SK-N-SH (cell line): Measurements from ENCODE around the gene NCAM1. TPM values are rescaled to one million over a fixed set of nuclear protein-coding genes. Genes with fewer than 3 reads are reported as not detected.
"Not testable (repeated sequence)": the region's sequence is repeated elsewhere in the genome, so short reads cannot be mapped to it uniquely, and the experiment has no call there.

Experiments used
- CTCF ChIA-PET: fragments of 300-600, 350-600 bp; formaldehyde crosslinking; extraction: SDS; loops from one replicate; lab custom pipeline; 2021; lab: Yijun Ruan, JAX
- POLR2A ChIA-PET: fragments of 350-600 bp; sonication (Branson Sonifier 250); formaldehyde crosslinking; extraction: SDS; loops from one replicate; lab custom pipeline; 2020; ENCODE audit warnings: antibody characterized with exemption, inconsistent platforms; lab: Yijun Ruan, JAX
- DNase-seq: peaks from one replicate; pipeline ENCODE4 v3.0.0; 2012
- H2AFZ ChIP-seq: fragments of 200-600 bp; sonication (generic); 2 replicates; pipeline ENCODE4 v1.8.1; 2016; ENCODE audit warnings: antibody characterized with exemption, mild to moderate bottlenecking, low read depth
- H3F3A ChIP-seq: fragments of 200-600 bp; sonication (generic); replicated peaks from 2 replicates; pipeline ENCODE3; 2016; ENCODE audit warnings: antibody characterized with exemption, mild to moderate bottlenecking; ENCODE audit not compliant: insufficient read depth
- H3K27ac ChIP-seq, 2 experiments: fragments of 200-500 bp in 1 of 2; fragments of 200-600 bp in 1 of 2; sonication (Bioruptor generic) in 1 of 2; sonication (generic), shearing (Covaris generic) in 1 of 2; 2 replicates each; pipeline versions ENCODE4 v1.5.1 to v1.6.1; 2014 to 2016; ENCODE audit warnings: low read depth in 2 of 2, inconsistent platforms in 1 of 2, low read length in 1 of 2, mild to moderate bottlenecking in 1 of 2, mixed read lengths in 1 of 2
- H3K27me3 ChIP-seq: fragments of 200-600 bp; sonication (generic), shearing (Covaris generic); 2 replicates; pipeline ENCODE4 v1.6.1; 2016; ENCODE audit warnings: mixed run types; ENCODE audit not compliant: insufficient read depth
- H3K36me3 ChIP-seq, 2 experiments: fragments of 200-500 bp in 1 of 2; fragments of 200-600 bp in 1 of 2; sonication (Bioruptor generic) in 1 of 2; sonication (generic) in 1 of 2; replicated peaks in 1 of 2; 2 replicates each; pipeline versions ENCODE3 to v1.5.1; 2014 to 2016; ENCODE audit warnings: low read length in 1 of 2, mild to moderate bottlenecking in 1 of 2; ENCODE audit not compliant: insufficient read depth in 2 of 2, control insufficient read depth in 1 of 2
- H3K4me1 ChIP-seq, 2 experiments: fragments of 200-500 bp in 1 of 2; fragments of 200-600 bp in 1 of 2; sonication (Bioruptor generic) in 1 of 2; sonication (generic), shearing (Covaris generic) in 1 of 2; 2 replicates each; pipeline versions ENCODE4 v1.5.1 to v1.6.1; 2014 to 2016; ENCODE audit warnings: low read depth in 1 of 2, low read length in 1 of 2, mixed run types in 1 of 2; ENCODE audit not compliant: insufficient read depth in 2 of 2, control insufficient read depth in 1 of 2
- H3K4me2 ChIP-seq: fragments of 200-600 bp; sonication (generic), shearing (Covaris generic); 2 replicates; pipeline ENCODE4 v1.6.1; 2017; ENCODE audit warnings: mixed run types
- H3K4me3 ChIP-seq, 2 experiments: fragments of 200-500 bp in 1 of 2; fragments of 200-600 bp in 1 of 2; sonication (Bioruptor generic) in 1 of 2; sonication (generic), shearing (Covaris generic) in 1 of 2; 2 replicates each; pipeline versions ENCODE4 v1.5.1 to v1.8.1; 2014 to 2016; ENCODE audit warnings: low read depth in 2 of 2, inconsistent platforms in 1 of 2, low read length in 1 of 2, mild to moderate bottlenecking in 1 of 2, mixed read lengths in 1 of 2, moderate library complexity in 1 of 2
- H3K79me2 ChIP-seq: fragments of 200-600 bp; sonication (generic); 2 replicates; pipeline ENCODE4 v1.8.1; 2017; ENCODE audit warnings: mild to moderate bottlenecking; ENCODE audit not compliant: insufficient read depth
- H3K9ac ChIP-seq: fragments of 200-600 bp; sonication (generic); 2 replicates; pipeline ENCODE4 v1.6.1; 2017; ENCODE audit warnings: mixed run types
- H3K9me2 ChIP-seq: fragments of 200-600 bp; sonication (generic); 2 replicates; pipeline ENCODE4 v1.6.1; 2017; ENCODE audit warnings: mixed run types
- H3K9me3 ChIP-seq: fragments of 200-600 bp; sonication (generic); 2 replicates; pipeline ENCODE4 v1.6.1; 2017; ENCODE audit warnings: mixed run types, mild to moderate bottlenecking, moderate library complexity
- H4K20me1 ChIP-seq: fragments of 200-600 bp; sonication (generic); 2 replicates; pipeline ENCODE4 v1.6.1; 2017; ENCODE audit warnings: mild to moderate bottlenecking, mixed run types; ENCODE audit not compliant: insufficient read depth
- CHD2 ChIP-seq: fragments of 150-350 bp; IDR thresholded peaks from 2 replicates; pipeline ENCODE4 v1.6.1; 2018; ENCODE audit warnings: low read length; ENCODE audit not compliant: partially characterized antibody
- ELF1 ChIP-seq: IDR thresholded peaks from 2 replicates; pipeline ENCODE4 v1.4.0; 2012
- EP300 ChIP-seq, 2 experiments: IDR thresholded peaks; 2 replicates each; pipeline versions ENCODE4 v1.4.0 to v1.6.1; 2012; ENCODE audit warnings: borderline replicate concordance in 1 of 2, low read depth in 1 of 2, low read length in 1 of 2
- FOSL2 ChIP-seq: IDR thresholded peaks from 2 replicates; pipeline ENCODE4 v1.4.0; 2012; ENCODE audit warnings: low read depth, mild to moderate bottlenecking, moderate library complexity, borderline replicate concordance
- FOXJ3 ChIP-seq: sonication (generic); formaldehyde crosslinking; IDR thresholded peaks from 2 replicates; pipeline ENCODE4 v1.5.1; 2020; ENCODE audit warnings: mild to moderate bottlenecking, missing genetic modification reagents
- FOXM1 ChIP-seq: IDR thresholded peaks from 2 replicates; pipeline ENCODE4 v1.4.0; 2012; ENCODE audit warnings: low read depth, mild to moderate bottlenecking
- JUND ChIP-seq: IDR thresholded peaks from 2 replicates; pipeline ENCODE4 v1.4.0; 2012
- MEF2A ChIP-seq: IDR thresholded peaks from 2 replicates; pipeline ENCODE4 v1.4.0; 2012; ENCODE audit warnings: low read depth, borderline replicate concordance
- NFIC ChIP-seq: IDR thresholded peaks from 2 replicates; pipeline ENCODE4 v1.4.0; 2012; ENCODE audit warnings: borderline replicate concordance
- NRF1 ChIP-seq: IDR thresholded peaks from 2 replicates; pipeline ENCODE4 v1.6.1; 2012; ENCODE audit warnings: low read depth, mild to moderate bottlenecking, low read length
- PBX3 ChIP-seq: IDR thresholded peaks from 2 replicates; pipeline ENCODE4; 2012
- POLR2AphosphoS5 ChIP-seq: IDR thresholded peaks from 2 replicates; pipeline ENCODE4 v1.6.1; 2012; ENCODE audit warnings: low read depth, low read length
- RAD21 ChIP-seq: IDR thresholded peaks from 2 replicates; pipeline ENCODE4 v1.6.1; 2012; ENCODE audit warnings: mild to moderate bottlenecking, low read length
- RCOR1 ChIP-seq: fragments of 150-350 bp; IDR thresholded peaks from 2 replicates; pipeline ENCODE4 v1.6.1; 2017; ENCODE audit warnings: antibody characterized with exemption, low read length
- REST ChIP-seq: IDR thresholded peaks from 2 replicates; pipeline ENCODE4 v1.6.1; 2012; ENCODE audit warnings: mild to moderate bottlenecking, low read depth, low read length, moderate library complexity
- RFX5 ChIP-seq: IDR thresholded peaks from 2 replicates; pipeline ENCODE4 v1.6.1; 2012; ENCODE audit warnings: mild to moderate bottlenecking, improper control_type of control experiment, low read length
- RXRA ChIP-seq: IDR thresholded peaks from 2 replicates; pipeline ENCODE4 v1.4.0; 2012; ENCODE audit warnings: low read depth, mild to moderate bottlenecking, borderline replicate concordance
- SIN3A ChIP-seq: IDR thresholded peaks from 2 replicates; pipeline ENCODE4 v1.6.1; 2012; ENCODE audit warnings: low read depth, mild to moderate bottlenecking, low read length, moderate library complexity, borderline replicate concordance
- TAF1 ChIP-seq: IDR thresholded peaks from 2 replicates; pipeline ENCODE4 v1.6.1; 2012; ENCODE audit warnings: low read depth, mild to moderate bottlenecking, low read length, moderate library complexity, borderline replicate concordance
- TCF12 ChIP-seq: IDR thresholded peaks from 2 replicates; pipeline ENCODE4 v1.4.0; 2012
- TEAD4 ChIP-seq: IDR thresholded peaks from 2 replicates; pipeline ENCODE4 v1.4.0; 2012; ENCODE audit warnings: mild to moderate bottlenecking, borderline replicate concordance; ENCODE audit not compliant: insufficient read depth
- USF2 ChIP-seq: fragments of 150-350 bp; IDR thresholded peaks from 2 replicates; pipeline ENCODE4 v1.6.1; 2017; ENCODE audit warnings: antibody characterized with exemption, low read length, low read depth, borderline replicate concordance
- WGBS: methylation state at CpG from one replicate; pipeline ENCODE4 v1.1.6; 2017; ENCODE audit warnings: low lambda C conversion rate; 5-methylcytosine and 5-hydroxymethylcytosine counted together
- polyA plus RNA-seq, 3 experiments: library from polyadenylated mRNA; depleted of rRNA; stranded (reverse); fragments of >200 nt; gene quantifications; 2 replicates each; pipeline ENCODE4 v1.2.3, GENCODE V29; 2012
- TF ChIP-seq, protein P1 (sequence below): IDR thresholded peaks from 2 replicates; pipeline ENCODE4 v1.4.0; 2012; ENCODE audit warnings: low read depth

NCAM1 gene
- polyA plus RNA-seq, 1 of the 3 experiments (the other 2 are of a cell fraction): 19.4 TPM

DNA sequence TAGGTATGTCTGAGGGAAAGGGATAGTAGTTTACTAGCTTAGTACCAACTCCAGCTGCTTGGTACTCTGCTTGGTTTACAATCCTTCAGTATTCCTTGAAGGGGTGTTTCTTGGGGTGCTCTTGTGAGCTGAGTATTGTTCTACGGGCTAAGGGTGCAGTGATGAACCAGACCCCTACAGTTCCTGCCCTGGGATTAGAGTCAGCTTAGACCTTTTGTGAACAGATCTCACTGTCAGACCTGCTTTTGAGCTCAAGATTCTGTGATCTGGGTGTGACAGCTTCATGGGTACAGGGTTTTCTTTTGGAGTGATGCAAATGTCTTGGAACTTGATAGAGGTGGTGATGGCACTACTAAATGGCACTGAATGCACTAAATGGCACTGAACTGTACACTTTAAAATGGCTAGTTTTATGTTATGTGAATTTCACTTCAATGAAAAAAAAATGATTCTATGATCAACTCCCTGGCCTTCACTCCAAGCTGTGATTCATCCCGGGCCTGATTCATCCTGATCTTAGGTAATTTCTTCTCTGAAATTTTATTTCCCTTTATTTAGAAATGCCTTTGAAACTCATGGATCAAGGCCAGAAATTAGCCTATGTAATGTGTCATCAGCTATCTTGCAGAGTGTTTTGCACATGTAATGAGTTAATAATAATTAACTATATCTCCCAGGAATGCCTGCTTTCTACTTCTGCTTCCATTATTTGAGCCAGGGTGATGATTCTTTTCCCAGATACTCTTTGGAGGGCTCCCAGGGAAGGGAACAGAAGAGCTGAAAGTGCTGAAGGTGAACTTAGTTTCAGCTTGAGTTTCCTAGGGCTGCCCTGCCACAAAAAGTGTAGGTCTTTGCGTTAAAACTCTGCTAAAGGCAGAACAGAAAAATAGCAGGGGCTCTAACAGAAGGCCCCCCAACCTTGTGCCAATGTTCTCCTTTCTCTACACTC is 87.9 kb downstream of the NCAM1 start:
- no peaks in the 10 kb centered on the region for H4K20me1 ChIP-seq
- H3K27ac ChIP-seq: peak overlapping the region in 1 of 2 experiments; percentile 20
- peak overlapping the region; percentile 2 for H3K4me2 ChIP-seq
- CTCF ChIA-PET: interaction anchor here (0.6 to 2.2 kb wide), 5 partner anchors 12 to 505 kb away, joined by 3 to 7 read pairs (median 3); no protein-coding TSS in a partner anchor
- H2AFZ ChIP-seq: peak overlapping the region; percentile 0; the same call in 1 of the 2 replicates
- H3K4me3 ChIP-seq: no peak overlapping the region
- H3K9me3 ChIP-seq: no peaks in the 10 kb centered on the region
- peaks cover 4% of the 10 kb centered on the region for H3F3A ChIP-seq
- no peaks in the 10 kb centered on the region for H3K79me2 ChIP-seq
- no peak overlapping the region for H3K9ac ChIP-seq
- no peaks in the 10 kb centered on the region for H3K36me3 ChIP-seq
- H3K27me3 ChIP-seq: no peaks in the 10 kb centered on the region
- POLR2A ChIA-PET: interaction anchor here (1.0 kb wide), 1 partner anchor 9 kb away, joined by 3 read pairs; no protein-coding TSS in a partner anchor
- H3K4me1 ChIP-seq: peaks cover 4 to 9% of the 10 kb centered on the region in 2 experiments; a peak in 2 of 4 replicates
- no peak for DNase-seq
- no peak for TF ChIP-seq FOXM1
- TF ChIP-seq RAD21: no peak
- TF ChIP-seq RCOR1: no peak
- TF ChIP-seq, protein P1, sequence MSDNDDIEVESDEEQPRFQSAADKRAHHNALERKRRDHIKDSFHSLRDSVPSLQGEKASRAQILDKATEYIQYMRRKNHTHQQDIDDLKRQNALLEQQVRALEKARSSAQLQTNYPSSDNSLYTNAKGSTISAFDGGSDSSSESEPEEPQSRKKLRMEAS: no peak
- no peak for TF ChIP-seq REST
- TF ChIP-seq TAF1: no peak
- no peak for TF ChIP-seq RXRA
- TF ChIP-seq ELF1: no peak
- no peak for TF ChIP-seq TEAD4
- TF ChIP-seq PBX3: peak; percentile 31; the same call in 1 of the 2 replicates
- no peak for TF ChIP-seq MEF2A
- peak; percentile 66 for TF ChIP-seq NFIC
- TF ChIP-seq USF2: no peak
- no peak for TF ChIP-seq RFX5
- no peak for TF ChIP-seq FOXJ3 (CRISPR knock-in tag)
- TF ChIP-seq FOSL2: peak; percentile 87
- no peak for TF ChIP-seq CHD2
- peak; percentile 64 for TF ChIP-seq JUND
- TF ChIP-seq POLR2AphosphoS5: no peak; the same call in 1 of the 2 replicates
- no peak for TF ChIP-seq SIN3A
- no peak for TF ChIP-seq NRF1
- peak; percentile 44; the same call in 1 of the 2 replicates for TF ChIP-seq TCF12
- 0 out of 4 replicates have a peak, but pooled peaks of 1 of the 2 experiments have one; percentile 38 for TF ChIP-seq EP300 (IDR thresholded peaks at IDR 0.05; ENCODE audit: borderline replicate concordance in 1 of 2, low read depth in 1 of 2, low read length in 1 of 2)
- no peaks in the 10 kb centered on the region for H3K9me2 ChIP-seq
- WGBS: 49% methylated on average over 3 of the region's 3 CpGs

GRCh38 chr11:113053042-113053441 is 91.8 kb downstream of the NCAM1 start:
- 88% methylated on average over 2 of the region's 2 CpGs for WGBS
- not testable (repeated sequence) for H3K27me3 ChIP-seq

More at GRCh38 chr11:113053042-113053441, 91.8 kb downstream of the NCAM1 start:
- H3K4me2 ChIP-seq, H4K20me1 ChIP-seq, CTCF ChIA-PET, H3K27ac ChIP-seq, H3K9me2 ChIP-seq, POLR2A ChIA-PET, H3K9me3 ChIP-seq, H3K36me3 ChIP-seq, H3K79me2 ChIP-seq, H3F3A ChIP-seq, H2AFZ ChIP-seq, H3K9ac ChIP-seq, H3K4me1 ChIP-seq, H3K4me3 ChIP-seq, DNase-seq: not testable (repeated sequence)
